ENCODE data around the gene SHC3.

SHC3 gene

DNA sequence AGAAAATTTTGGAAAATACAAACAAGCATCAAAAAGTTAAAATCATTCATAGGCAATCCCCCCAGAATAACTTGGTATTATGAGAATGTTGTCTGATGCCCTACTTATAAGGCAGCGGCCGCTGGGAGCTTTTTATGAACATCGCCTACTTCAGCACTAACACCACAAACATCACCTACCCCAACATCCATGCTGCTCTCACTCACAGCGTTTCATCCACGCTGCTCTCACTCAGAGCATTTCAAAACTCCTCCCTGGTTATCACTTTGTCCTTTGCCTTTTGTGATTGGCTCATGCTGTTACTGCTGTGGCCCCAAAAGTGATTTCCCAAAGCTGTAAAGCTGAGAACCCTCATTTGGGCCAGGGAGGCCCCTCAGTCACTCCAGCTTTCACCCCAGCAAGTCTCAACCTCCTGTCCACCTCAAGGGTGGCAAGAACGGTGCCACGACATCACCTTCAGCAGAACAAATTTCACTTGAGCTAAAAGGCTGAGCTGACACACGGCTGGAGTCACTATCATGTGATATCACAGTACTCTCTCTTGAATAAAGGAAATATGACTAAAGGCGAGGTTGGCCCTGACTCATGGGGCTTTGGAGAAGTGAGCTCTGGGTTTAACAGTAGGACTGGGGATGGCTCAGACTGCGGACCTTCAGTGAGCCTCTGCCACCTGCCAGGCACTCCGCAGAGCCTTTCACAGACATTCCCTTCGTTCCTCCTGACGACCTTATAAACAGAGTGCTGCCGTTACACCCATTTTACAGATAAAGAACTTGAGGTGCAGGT is 25.2 kb downstream of the SHC3 start:
- peak; percentile 85 to 93 for DNase-seq

DNA sequence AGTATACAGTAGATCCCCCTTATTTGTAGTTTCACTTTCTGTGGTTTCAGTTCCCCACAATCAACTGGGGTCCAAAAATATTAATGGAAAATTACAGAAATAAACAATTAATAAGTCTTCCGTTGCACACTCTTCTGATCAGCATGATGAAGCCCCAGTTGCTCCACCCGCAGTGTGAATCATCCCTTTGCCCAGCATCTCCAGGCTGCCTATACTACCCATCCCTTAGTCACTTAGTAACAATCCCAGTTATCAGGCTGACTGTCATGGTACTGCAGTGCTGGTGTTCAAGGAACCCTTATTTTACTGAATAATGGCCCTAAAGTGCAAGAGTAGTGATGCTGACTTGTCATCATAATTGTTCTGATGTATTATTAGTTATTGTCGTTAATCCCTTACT is 28.9 kb downstream of the SHC3 start:
- peak in 1 of 2 donors; percentile 7 for DNase-seq

GRCh38 chr9:89145097-89145496 is 33.5 kb downstream of the SHC3 start:
- no peak for DNase-seq

GRCh38 chr9:89144238-89144637 is 34.4 kb downstream of the SHC3 start:
- no peak for DNase-seq

DNA sequence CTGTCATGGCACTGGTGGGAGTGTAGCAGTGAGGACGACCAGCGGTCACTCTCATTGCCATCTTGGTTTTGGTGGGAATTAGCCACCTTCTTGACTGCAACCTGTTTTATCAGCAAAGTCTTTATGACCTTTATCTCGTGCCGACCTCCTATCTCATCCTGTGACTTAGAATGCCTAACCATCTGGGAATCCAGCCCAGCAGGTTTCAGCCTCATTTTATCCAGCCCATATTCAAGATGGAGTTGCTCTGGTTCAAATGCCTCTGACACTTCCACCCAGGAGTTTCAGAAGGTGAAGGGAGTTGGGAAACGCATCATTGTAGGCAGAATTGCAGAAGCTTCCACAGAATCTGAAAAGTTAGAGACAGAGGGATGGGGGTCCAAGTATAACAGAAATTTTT is 35.4 kb downstream of the SHC3 start:
- no peak for DNase-seq

DNA sequence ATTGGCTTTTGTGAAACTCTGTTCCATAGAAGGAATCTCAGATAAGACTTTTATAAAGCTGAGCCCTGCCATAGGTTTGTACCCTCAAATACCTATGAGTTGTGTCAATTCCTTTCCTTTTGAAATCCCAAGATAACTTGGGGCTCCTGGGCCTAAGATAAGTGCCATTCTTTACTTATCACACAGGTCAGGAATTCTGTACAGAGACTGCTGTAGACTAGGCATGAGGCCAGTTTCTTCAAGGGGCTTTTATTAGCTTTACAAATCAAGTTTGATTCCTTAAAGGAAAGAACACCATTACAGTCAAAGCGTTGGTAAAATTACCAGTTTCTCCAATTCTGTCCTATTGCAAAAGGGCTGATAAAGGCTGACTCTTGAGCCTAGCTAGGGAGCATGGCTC is 39.2 kb downstream of the SHC3 start:
- no peak for DNase-seq

DNA sequence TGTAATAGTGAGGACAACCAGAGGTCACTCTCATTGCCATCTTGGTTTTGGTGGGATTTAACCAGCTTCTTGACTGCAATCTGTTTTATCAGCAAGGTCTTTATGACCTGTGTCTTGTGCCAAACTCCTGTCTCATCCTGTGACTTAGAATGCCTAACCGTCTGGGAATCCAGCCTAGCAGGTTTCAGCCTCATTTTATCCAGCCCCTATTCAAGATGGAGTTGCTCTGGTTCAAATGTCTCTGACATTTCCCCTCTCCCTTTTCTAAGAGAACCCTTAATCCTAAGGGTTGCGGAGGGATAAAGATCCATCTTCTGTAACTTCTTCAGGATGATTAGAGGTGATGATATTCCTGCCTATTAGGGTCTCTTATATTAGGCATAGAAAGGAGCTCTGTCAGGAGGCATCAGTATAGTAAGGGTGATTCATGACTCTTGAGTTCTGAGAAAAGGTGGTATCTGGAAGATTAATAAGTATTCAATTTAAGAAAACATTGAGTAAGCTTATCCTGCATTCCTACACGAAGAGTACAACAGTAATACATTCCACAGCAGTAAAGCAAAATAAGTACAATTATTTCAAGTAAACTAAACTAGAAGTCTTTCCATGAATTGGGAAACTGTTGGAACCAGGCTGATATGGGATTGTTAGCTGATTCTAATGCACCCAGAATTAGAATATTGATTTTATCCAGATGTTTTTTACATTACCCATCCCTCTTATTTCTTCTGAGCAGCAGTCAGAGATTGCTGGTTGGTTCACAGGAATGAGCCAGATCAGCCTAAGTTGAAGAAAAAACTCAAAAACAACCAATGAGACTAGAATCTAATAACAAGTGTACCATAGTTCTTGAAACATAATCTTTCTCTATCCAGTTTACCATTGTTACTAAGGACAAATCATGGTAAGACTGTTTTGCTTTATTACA is 39.9 kb downstream of the SHC3 start:
- no peak for DNase-seq

DNA sequence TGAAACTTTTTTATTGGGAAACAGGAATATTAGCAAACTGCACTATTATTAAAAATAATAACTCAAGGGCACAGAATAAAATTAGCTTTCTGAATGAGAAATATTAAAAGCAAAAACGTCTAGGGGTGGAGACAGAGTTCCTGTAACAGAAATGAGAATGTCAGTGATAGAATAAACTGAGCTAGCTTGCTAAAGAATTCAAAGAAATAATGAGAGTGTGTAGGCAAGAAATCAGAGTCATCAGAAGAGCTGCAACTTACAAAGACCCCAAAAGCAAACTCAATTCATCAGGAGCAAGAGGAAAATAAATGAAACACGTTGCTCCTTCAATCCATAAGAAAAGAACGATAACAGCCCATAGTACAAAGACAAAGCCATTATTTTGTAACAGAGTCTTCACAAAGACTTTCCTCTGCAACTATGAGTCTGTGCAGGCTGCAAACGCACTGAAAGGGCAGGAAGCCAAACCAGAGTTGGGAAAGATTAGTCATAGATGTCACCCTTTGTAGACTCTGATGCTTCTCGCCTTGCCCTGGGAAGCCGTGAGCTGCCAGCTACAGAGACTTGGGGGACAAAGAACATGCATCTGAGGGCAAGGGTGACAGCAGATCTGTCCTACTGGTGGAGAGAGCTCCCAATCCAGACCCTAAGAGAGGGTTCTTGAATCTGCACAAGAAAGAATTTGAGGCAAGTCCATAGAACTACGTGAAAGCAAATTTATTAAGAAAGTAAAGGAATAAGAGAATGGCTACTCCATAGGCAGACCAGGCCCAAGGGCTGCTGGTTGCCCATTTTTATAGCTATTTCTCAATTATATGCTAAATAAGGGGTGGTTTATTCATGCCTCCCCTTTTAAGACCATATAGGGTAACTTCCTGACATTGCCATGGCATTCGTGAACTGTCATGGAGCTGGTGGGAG is 40.8 kb downstream of the SHC3 start:
- no peak for DNase-seq

DNA sequence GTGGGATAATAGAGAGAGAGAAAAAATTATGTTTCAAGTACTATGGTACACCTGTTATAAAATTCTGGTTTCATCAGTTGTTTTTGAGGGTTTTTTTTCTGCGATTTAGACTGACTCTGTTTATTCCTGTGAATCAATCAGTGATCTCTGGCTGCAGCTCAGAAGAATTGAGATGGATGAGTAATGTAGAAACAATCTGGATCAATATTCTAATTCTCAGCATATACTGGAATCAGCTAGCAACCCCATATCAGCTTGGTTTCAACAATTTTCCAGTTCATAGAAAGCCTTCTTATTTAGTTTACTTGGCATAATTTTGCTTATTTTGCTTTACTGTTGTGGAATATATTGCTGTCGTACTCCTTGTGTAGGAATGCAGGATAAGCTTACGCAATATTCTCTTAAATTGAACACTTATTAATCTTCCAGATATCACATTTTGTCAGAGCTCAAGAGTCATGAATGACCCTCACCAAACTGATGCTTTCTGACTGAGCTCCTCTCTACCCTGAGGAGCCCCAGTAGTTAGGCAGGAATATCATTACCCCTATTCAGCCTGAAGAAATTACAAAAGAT is 42.9 kb downstream of the SHC3 start:
- DNase-seq, result no peak

GRCh38 chr9:89134709-89135108 is 43.9 kb downstream of the SHC3 start:
- DNase-seq, result no peak

- DNase-seq, result no peak
Measured at GRCh38 chr9:89122949-89123348, 55.7 kb downstream of the SHC3 start.

DNA sequence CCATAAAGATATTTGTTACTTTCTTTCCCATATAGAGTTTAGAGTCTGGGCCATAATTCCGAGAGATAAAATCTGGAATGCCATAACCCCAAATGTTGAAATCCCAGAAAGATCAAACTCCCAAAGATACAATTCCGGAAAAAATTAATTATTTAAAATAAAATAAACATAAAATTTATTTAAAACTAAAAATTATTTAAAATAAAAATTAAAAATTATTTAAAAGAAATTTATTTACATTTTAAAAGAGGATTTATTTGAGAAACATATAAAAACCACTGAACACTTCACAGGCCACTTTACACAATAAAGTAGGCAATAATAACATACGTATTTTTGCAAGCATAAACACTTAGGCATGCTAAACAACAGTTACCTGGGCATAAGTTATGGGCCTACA is 57.9 kb downstream of the SHC3 start:
- no peak for DNase-seq

DNA sequence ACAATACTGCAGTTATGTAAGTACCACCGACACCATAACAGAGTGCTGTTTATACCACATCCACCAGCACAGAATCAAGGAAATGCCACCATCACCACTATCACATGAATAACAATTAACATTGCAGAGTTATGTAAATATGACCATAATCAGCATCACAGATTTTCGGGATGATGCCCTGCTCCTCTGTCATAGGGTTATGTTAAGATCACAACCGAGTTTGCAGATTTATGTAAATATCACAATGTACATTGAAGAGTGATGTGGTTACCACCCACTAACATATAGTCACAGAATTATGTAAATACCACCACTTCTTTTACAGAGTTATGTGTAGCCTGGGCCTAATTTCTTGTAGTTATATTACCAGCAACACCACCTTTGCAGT is 61.8 kb downstream of the SHC3 start:
- no peak for DNase-seq

DNA sequence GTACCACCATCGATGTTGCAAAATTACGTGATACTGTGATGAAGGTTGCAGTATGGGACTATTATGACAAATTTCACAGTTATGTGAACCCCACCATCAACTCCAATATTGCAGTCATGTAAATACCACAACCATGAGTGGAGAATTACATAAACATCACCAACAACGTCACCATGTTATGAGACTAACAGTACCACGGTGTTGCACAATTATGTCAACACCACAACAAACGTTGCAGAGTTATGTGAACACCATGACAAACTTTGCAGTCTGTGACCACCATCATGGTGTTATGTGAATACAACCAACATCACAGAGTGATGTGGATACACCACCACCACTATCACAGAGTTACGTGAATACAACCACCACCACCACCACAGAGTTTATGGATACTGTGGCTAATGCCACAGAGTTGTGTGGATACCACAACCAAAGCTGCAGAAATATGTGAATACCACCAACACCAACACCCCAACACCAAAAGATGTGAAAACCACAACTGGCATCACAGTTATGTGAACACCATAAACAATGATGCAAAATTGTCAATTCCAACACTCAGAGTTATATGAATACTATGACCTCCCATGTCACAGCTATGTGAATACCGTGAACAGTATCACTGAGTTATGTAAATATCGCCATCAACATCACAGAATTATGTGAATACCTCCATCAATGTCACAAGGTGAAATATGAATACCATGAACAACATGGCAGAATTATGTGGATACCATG is 62.4 kb downstream of the SHC3 start:
- no peak for DNase-seq

DNA sequence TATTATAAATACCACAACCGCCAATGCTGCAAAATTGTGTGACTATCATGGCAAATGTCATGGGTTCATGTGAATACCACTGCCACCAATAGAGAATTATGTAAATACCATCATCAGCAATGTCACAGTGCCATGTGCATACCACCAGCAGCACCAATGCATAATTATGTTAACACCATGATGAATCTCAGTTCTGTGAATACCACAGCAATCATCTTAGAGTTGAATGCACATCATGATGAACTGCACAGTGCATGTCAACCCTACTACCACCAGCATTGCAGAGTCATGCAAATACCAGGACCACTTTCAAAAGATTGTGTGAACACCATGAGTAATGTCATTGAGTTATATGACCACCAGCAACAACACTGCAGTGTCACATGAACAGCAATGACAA is 63.2 kb downstream of the SHC3 start:
- DNase-seq, result no peak

DNA sequence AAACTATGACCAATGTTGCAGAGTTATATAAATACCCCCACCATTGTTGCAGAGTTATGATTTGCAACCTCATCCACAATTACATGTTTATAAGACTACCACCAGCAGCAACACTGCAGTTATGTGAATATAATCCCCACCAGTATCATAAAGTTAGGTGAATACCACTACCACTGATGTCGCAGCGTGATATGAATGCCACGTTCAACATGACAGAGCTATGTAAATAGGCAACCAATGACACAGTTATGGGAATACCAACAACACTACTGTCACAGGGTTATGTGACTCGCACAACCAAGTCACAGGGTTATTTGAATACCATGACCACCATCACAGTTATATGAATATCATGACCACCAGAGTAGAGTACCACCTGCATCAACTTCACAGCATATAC is 63.9 kb downstream of the SHC3 start:
- DNase-seq, result no peak

- DNase-seq, result no peak
Measured at GRCh38 chr9:89113851-89114250, 64.8 kb downstream of the SHC3 start.

DNA sequence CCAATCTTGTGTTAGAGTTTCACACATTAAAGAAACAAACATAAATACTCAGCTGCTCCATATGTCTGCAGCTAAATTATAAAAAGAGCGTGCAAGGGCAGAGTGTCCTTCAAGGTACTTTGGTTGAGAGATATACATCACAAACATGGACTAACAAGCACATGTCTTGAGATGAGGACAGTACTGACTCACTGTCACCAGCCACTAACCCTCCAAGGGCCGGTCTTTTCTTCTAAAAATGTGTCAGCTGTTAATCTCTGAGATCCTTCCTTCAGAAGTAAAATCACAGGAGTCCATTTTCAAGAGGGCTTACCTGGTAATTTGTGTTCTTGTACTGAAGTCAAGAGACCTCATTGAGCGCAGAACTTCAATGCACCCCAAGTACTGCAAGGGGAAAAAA is 66.4 kb downstream of the SHC3 start:
- no peak for DNase-seq

- no peak for DNase-seq
Measured at GRCh38 chr9:89109666-89110065, 69.0 kb downstream of the SHC3 start.

DNA sequence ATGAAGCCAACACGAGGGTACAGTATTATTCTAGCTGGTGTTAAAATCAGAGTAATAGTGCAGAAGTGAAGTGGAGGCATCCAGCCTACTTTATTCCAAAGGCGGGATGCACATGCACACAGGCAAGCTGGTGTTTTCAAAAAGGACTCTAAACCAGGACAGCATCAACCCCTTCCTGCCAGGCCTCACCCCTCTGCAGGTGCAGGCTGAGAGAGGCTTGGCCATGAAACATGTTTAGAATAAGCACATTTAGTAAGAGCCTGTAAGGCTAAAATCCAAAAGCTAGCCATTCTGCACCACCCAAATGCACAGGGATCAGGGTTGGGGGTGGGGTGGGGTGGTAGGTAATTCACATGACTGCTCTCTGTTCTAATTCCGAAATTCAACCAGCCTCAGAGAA is 71.2 kb downstream of the SHC3 start:
- no peak for DNase-seq

DNA sequence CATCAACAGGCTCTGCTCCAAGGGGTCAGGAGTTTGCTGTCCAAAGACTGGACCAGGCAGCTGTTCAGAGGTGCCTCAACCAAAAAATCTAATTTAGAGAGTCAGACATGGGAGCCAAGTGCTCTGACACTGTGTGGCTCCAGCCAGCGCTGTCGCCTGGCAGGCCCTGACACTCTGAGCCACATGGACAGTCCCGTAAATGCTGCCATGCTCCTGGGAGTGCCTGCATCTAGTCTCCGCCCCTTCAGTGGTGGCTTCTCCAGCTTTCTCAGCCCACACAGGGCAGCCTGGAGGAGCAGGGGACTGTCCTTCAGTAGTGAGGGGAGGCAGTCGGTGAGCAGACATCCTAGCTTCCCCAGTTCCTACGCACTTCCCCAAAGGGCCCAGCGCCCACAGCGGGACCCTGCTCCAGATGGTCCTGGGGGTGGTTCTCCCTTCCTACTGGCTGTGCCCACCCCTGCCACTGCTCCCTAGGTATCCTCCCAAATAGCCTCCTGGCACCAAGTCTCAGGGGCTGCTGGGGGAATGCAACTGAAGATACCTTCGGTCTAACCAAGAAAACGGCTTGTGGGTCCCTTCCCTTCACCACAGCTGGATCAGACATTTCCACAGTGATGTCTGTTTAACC is 72.3 kb downstream of the SHC3 start:
- no peak for DNase-seq

DNA sequence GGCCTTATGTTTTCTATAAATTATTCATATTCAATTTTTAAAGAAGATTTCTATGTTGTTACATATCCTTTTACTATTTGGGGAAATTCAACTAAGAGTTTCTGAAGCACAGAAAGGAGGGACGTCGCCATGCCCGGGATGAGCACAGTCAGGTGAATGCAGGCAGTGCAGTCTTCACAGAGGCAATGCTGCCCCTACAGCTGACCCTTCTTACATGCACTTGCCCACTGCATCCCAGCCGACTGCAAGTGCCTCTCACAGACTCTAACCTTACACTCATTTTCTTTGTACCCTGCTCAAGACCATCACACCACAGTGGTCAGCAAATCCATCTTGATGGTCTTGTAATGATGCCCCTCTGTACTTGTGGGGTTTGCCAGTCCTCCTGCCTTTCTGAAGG is 73.8 kb downstream of the SHC3 start:
- DNase-seq, result no peak
